ENCODE results near the gene MAIP1. TPM values are rescaled to one million over a fixed set of nuclear protein-coding genes. Genes with fewer than 3 reads are reported as not detected.

The MAIP1 gene
- total RNA-seq, 1 experiment from 2014 or later = 29.3 TPM

DNA sequence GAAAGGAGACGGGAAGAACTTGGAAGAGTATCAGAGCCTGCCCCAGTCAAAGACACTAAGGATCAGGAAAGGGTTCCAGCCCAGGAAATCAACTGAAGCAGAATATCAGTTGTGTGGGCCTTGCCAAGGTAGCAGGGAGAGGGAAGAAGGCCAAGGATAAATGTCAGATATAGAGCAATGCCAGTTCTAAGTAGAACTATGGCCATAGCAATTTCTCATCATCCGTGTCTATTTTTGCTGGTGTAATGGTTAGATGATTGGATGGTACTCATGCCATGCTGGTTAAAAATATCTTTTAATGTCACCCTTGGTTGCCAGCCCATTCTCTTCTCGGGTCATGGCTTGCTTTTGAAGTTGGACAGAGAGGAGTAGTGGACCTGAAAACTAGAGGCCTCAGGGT lies 41.9 kb downstream of the MAIP1 start (continued):
- TF ChIP-seq, protein P1, sequence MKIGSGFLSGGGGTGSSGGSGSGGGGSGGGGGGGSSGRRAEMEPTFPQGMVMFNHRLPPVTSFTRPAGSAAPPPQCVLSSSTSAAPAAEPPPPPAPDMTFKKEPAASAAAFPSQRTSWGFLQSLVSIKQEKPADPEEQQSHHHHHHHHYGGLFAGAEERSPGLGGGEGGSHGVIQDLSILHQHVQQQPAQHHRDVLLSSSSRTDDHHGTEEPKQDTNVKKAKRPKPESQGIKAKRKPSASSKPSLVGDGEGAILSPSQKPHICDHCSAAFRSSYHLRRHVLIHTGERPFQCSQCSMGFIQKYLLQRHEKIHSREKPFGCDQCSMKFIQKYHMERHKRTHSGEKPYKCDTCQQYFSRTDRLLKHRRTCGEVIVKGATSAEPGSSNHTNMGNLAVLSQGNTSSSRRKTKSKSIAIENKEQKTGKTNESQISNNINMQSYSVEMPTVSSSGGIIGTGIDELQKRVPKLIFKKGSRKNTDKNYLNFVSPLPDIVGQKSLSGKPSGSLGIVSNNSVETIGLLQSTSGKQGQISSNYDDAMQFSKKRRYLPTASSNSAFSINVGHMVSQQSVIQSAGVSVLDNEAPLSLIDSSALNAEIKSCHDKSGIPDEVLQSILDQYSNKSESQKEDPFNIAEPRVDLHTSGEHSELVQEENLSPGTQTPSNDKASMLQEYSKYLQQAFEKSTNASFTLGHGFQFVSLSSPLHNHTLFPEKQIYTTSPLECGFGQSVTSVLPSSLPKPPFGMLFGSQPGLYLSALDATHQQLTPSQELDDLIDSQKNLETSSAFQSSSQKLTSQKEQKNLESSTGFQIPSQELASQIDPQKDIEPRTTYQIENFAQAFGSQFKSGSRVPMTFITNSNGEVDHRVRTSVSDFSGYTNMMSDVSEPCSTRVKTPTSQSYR (CRISPR knock-in tag; IDR thresholded peaks at IDR 0.05) = no peak
- TF ChIP-seq CREM (CRISPR knock-in tag; IDR thresholded peaks at IDR 0.05) (no peak), FOXJ3 (CRISPR knock-in tag; IDR thresholded peaks at IDR 0.05; ENCODE audit: borderline replicate concordance) (no peak)
- TF ChIP-seq, protein P2, sequence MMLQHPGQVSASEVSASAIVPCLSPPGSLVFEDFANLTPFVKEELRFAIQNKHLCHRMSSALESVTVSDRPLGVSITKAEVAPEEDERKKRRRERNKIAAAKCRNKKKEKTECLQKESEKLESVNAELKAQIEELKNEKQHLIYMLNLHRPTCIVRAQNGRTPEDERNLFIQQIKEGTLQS (CRISPR knock-in tag; conservative IDR thresholded peaks at IDR 0.05) = no peak
- TF ChIP-seq, protein P3, sequence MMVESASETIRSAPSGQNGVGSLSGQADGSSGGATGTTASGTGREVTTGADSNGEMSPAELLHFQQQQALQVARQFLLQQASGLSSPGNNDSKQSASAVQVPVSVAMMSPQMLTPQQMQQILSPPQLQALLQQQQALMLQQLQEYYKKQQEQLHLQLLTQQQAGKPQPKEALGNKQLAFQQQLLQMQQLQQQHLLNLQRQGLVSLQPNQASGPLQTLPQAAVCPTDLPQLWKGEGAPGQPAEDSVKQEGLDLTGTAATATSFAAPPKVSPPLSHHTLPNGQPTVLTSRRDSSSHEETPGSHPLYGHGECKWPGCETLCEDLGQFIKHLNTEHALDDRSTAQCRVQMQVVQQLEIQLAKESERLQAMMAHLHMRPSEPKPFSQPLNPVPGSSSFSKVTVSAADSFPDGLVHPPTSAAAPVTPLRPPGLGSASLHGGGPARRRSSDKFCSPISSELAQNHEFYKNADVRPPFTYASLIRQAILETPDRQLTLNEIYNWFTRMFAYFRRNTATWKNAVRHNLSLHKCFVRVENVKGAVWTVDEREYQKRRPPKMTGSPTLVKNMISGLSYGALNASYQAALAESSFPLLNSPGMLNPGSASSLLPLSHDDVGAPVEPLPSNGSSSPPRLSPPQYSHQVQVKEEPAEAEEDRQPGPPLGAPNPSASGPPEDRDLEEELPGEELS (CRISPR knock-in tag; IDR thresholded peaks at IDR 0.05) = no peak

DNA sequence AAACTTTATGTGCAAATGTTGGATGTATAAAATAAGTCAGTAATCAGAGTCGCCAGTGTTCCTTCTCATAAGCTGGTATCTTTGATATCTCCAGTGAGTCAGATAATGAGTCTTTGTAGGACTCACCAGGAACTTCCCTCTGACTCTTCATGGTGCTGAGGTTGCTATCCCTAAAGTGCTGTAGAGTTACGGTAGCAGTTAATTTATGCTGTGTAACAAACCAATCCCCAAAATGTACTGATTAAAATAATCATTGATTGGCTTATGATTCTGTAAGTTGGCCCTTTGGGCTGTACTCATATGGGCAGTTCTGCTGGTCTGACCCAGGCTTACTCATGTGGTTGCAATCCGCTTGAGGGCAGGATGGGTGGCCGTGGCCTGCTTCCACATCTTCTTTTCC lies 43.8 kb downstream of the MAIP1 start:
- DNase-seq (ENCODE audit: low spot score) = no peak
- no peak for ATAC-seq
- H3K9me3 Mint-ChIP-seq = peaks cover 14% of the 10 kb centered on the region
- no peak overlapping the region for H3K4me3 Mint-ChIP-seq
- H3K27ac Mint-ChIP-seq = no peak overlapping the region
- H3K36me3 Mint-ChIP-seq = no peaks in the 10 kb centered on the region
- ChIA-PET POLR2A (no interaction called here), CTCF (no interaction called here)
- TF ChIP-seq, protein P1 (CRISPR knock-in tag; IDR thresholded peaks at IDR 0.05) = no peak
- no peak for TF ChIP-seq TP53 (CRISPR knock-in tag; IDR thresholded peaks at IDR 0.05)
- TF ChIP-seq, protein P4, sequence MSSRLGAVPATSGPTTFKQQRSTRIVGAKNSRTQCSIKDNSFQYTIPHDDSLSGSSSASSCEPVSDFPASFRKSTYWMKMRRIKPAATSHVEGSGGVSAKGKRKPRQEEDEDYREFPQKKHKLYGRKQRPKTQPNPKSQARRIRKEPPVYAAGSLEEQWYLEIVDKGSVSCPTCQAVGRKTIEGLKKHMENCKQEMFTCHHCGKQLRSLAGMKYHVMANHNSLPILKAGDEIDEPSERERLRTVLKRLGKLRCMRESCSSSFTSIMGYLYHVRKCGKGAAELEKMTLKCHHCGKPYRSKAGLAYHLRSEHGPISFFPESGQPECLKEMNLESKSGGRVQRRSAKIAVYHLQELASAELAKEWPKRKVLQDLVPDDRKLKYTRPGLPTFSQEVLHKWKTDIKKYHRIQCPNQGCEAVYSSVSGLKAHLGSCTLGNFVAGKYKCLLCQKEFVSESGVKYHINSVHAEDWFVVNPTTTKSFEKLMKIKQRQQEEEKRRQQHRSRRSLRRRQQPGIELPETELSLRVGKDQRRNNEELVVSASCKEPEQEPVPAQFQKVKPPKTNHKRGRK (CRISPR knock-in tag; IDR thresholded peaks at IDR 0.05; ENCODE audit: borderline replicate concordance) = no peak
- no peak for TF ChIP-seq RORB (CRISPR knock-in tag; IDR thresholded peaks at IDR 0.05)
- TF ChIP-seq, protein P5, sequence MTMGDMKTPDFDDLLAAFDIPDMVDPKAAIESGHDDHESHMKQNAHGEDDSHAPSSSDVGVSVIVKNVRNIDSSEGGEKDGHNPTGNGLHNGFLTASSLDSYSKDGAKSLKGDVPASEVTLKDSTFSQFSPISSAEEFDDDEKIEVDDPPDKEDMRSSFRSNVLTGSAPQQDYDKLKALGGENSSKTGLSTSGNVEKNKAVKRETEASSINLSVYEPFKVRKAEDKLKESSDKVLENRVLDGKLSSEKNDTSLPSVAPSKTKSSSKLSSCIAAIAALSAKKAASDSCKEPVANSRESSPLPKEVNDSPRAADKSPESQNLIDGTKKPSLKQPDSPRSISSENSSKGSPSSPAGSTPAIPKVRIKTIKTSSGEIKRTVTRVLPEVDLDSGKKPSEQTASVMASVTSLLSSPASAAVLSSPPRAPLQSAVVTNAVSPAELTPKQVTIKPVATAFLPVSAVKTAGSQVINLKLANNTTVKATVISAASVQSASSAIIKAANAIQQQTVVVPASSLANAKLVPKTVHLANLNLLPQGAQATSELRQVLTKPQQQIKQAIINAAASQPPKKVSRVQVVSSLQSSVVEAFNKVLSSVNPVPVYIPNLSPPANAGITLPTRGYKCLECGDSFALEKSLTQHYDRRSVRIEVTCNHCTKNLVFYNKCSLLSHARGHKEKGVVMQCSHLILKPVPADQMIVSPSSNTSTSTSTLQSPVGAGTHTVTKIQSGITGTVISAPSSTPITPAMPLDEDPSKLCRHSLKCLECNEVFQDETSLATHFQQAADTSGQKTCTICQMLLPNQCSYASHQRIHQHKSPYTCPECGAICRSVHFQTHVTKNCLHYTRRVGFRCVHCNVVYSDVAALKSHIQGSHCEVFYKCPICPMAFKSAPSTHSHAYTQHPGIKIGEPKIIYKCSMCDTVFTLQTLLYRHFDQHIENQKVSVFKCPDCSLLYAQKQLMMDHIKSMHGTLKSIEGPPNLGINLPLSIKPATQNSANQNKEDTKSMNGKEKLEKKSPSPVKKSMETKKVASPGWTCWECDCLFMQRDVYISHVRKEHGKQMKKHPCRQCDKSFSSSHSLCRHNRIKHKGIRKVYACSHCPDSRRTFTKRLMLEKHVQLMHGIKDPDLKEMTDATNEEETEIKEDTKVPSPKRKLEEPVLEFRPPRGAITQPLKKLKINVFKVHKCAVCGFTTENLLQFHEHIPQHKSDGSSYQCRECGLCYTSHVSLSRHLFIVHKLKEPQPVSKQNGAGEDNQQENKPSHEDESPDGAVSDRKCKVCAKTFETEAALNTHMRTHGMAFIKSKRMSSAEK (CRISPR knock-in tag; IDR thresholded peaks at IDR 0.05; ENCODE audit: borderline replicate concordance) = no peak
- no peak for TF ChIP-seq NR3C1 (CRISPR knock-in tag; conservative IDR thresholded peaks at IDR 0.05; ENCODE audit: low read depth)
- TF ChIP-seq, protein P6, sequence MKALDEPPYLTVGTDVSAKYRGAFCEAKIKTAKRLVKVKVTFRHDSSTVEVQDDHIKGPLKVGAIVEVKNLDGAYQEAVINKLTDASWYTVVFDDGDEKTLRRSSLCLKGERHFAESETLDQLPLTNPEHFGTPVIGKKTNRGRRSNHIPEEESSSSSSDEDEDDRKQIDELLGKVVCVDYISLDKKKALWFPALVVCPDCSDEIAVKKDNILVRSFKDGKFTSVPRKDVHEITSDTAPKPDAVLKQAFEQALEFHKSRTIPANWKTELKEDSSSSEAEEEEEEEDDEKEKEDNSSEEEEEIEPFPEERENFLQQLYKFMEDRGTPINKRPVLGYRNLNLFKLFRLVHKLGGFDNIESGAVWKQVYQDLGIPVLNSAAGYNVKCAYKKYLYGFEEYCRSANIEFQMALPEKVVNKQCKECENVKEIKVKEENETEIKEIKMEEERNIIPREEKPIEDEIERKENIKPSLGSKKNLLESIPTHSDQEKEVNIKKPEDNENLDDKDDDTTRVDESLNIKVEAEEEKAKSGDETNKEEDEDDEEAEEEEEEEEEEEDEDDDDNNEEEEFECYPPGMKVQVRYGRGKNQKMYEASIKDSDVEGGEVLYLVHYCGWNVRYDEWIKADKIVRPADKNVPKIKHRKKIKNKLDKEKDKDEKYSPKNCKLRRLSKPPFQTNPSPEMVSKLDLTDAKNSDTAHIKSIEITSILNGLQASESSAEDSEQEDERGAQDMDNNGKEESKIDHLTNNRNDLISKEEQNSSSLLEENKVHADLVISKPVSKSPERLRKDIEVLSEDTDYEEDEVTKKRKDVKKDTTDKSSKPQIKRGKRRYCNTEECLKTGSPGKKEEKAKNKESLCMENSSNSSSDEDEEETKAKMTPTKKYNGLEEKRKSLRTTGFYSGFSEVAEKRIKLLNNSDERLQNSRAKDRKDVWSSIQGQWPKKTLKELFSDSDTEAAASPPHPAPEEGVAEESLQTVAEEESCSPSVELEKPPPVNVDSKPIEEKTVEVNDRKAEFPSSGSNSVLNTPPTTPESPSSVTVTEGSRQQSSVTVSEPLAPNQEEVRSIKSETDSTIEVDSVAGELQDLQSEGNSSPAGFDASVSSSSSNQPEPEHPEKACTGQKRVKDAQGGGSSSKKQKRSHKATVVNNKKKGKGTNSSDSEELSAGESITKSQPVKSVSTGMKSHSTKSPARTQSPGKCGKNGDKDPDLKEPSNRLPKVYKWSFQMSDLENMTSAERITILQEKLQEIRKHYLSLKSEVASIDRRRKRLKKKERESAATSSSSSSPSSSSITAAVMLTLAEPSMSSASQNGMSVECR (CRISPR knock-in tag; IDR thresholded peaks at IDR 0.05; ENCODE audit: borderline replicate concordance) = no peak
- no peak for TF ChIP-seq ZNF423 (CRISPR knock-in tag; IDR thresholded peaks at IDR 0.05)
- no peak for TF ChIP-seq JUN (CRISPR knock-in tag; IDR thresholded peaks at IDR 0.05)
- TF ChIP-seq ELF4 (CRISPR knock-in tag; IDR thresholded peaks at IDR 0.05; ENCODE audit: low read depth) = no peak
- TF ChIP-seq ZNF219 (CRISPR knock-in tag; IDR thresholded peaks at IDR 0.05; ENCODE audit: borderline replicate concordance) = no peak
- H3K4me1 Mint-ChIP-seq = peaks cover 16% of the 10 kb centered on the region
- H3K27me3 Mint-ChIP-seq (ENCODE audit: low read depth) = peaks cover 4% of the 10 kb centered on the region; the same call in 1 of the 2 replicates

Measured in WTC11 (cell line).